Endothelial cell (in vitro differentiated cells): Measurements from ENCODE around the gene FBXO42. TPM values are rescaled to one million over a fixed set of nuclear protein-coding genes. Genes with fewer than 3 reads are reported as not detected.

ENCODE experiments used
- DNase-seq: peaks from one replicate; pipeline ENCODE4 v3.0.0; 2021; ENCODE audit warnings: low spot score
- H3K27ac Mint-ChIP-seq: one replicate; pipeline ENCODE4 v1.8.0; 2021; ENCODE audit warnings: mixed read lengths, inconsistent platforms; ENCODE audit not compliant: unreplicated experiment
- H3K27me3 Mint-ChIP-seq: one replicate; pipeline ENCODE4 v1.8.0; 2021; ENCODE audit warnings: mild to moderate bottlenecking, moderate library complexity, mixed read lengths, inconsistent platforms; ENCODE audit not compliant: unreplicated experiment
- H3K36me3 Mint-ChIP-seq: one replicate; pipeline ENCODE4 v1.8.0; 2021; ENCODE audit warnings: mild to moderate bottlenecking, low read depth, mixed read lengths, inconsistent platforms; ENCODE audit not compliant: unreplicated experiment
- H3K4me1 Mint-ChIP-seq: one replicate; pipeline ENCODE4 v1.8.0; 2021; ENCODE audit warnings: mild to moderate bottlenecking, mixed read lengths, inconsistent platforms; ENCODE audit not compliant: unreplicated experiment
- H3K4me3 Mint-ChIP-seq: one replicate; pipeline ENCODE4 v1.8.0; 2021; ENCODE audit warnings: mild to moderate bottlenecking, mixed read lengths, inconsistent platforms; ENCODE audit not compliant: unreplicated experiment
- H3K9me3 Mint-ChIP-seq: one replicate; pipeline ENCODE4 v1.8.0; 2021; ENCODE audit warnings: mixed read lengths, inconsistent platforms; ENCODE audit not compliant: unreplicated experiment
- CTCF ChIP-seq: fragments of 200-600 bp; sonication (generic); IDR thresholded peaks from one replicate; pipeline ENCODE4 v1.5.0; 2021; ENCODE audit warnings: antibody characterized with exemption; ENCODE audit not compliant: unreplicated experiment
- total RNA-seq: library from RNA; stranded (reverse); fragmentation: NEBNext Ultra II Directional; extraction: Animal tissue kit (Norgen Biotek cat#: 25700); gene quantifications from one replicate; pipeline ENCODE4 v1.2.1, GENCODE V29; 2021; ENCODE audit not compliant: unreplicated experiment

Gene FBXO42
- total RNA-seq, 1 donor from 2014 or later, result 17.2 TPM

GRCh38 chr1:16219968-16220500 is 132.2 kb downstream of the FBXO42 start:
- no peak for TF ChIP-seq CTCF
- no peak for DNase-seq
- Mint-ChIP-seq H3K27me3 (peaks cover 20% of the 10 kb centered on the region), H3K4me1 (peaks cover 6% of the 10 kb centered on the region), H3K4me3 (no peak overlapping the region), H3K9me3 (no peaks in the 10 kb centered on the region), H3K36me3 (peaks cover 4% of the 10 kb centered on the region), H3K27ac (no peak overlapping the region)

GRCh38 chr1:16218674-16219071 is 133.6 kb downstream of the FBXO42 start:
- H3K27ac Mint-ChIP-seq, result no peak overlapping the region
- H3K27me3 Mint-ChIP-seq, result peaks cover 20% of the 10 kb centered on the region
- DNase-seq, result no peak
- H3K4me1 Mint-ChIP-seq, result peaks cover 6% of the 10 kb centered on the region
- no peak for TF ChIP-seq CTCF
- no peaks in the 10 kb centered on the region for H3K36me3 Mint-ChIP-seq
- no peak overlapping the region for H3K4me3 Mint-ChIP-seq
- H3K9me3 Mint-ChIP-seq, result no peaks in the 10 kb centered on the region

- Mint-ChIP-seq H3K36me3 (no peaks in the 10 kb centered on the region), H3K9me3 (no peaks in the 10 kb centered on the region), H3K4me3 (no peak overlapping the region), H3K27ac (no peak overlapping the region), H3K4me1 (peaks cover 6% of the 10 kb centered on the region), H3K27me3 (peaks cover 22% of the 10 kb centered on the region)
- no peak for TF ChIP-seq CTCF
- no peak for DNase-seq
Measured at GRCh38 chr1:16218014-16218673, 134.1 kb downstream of the FBXO42 start.

- Mint-ChIP-seq H3K4me1 (peaks cover 6% of the 10 kb centered on the region), H3K27ac (no peak overlapping the region), H3K9me3 (no peaks in the 10 kb centered on the region), H3K4me3 (peak overlapping the region; percentile 92), H3K27me3 (peaks cover 24% of the 10 kb centered on the region), H3K36me3 (no peaks in the 10 kb centered on the region)
- TF ChIP-seq CTCF, result no peak
- peak; percentile 96 for DNase-seq
Measured at GRCh38 chr1:16217061-16217785, 135.1 kb downstream of the FBXO42 start.
